ENCODE measurements around the gene ZNF660.
A peak's percentile ranks its signal among the peaks of the same experiment; 100 is the strongest.
"Not testable (repeated sequence)": the region's sequence is repeated elsewhere in the genome, so short reads cannot be mapped to it uniquely, and the experiment has no call there.

Gene ZNF660

DNA sequence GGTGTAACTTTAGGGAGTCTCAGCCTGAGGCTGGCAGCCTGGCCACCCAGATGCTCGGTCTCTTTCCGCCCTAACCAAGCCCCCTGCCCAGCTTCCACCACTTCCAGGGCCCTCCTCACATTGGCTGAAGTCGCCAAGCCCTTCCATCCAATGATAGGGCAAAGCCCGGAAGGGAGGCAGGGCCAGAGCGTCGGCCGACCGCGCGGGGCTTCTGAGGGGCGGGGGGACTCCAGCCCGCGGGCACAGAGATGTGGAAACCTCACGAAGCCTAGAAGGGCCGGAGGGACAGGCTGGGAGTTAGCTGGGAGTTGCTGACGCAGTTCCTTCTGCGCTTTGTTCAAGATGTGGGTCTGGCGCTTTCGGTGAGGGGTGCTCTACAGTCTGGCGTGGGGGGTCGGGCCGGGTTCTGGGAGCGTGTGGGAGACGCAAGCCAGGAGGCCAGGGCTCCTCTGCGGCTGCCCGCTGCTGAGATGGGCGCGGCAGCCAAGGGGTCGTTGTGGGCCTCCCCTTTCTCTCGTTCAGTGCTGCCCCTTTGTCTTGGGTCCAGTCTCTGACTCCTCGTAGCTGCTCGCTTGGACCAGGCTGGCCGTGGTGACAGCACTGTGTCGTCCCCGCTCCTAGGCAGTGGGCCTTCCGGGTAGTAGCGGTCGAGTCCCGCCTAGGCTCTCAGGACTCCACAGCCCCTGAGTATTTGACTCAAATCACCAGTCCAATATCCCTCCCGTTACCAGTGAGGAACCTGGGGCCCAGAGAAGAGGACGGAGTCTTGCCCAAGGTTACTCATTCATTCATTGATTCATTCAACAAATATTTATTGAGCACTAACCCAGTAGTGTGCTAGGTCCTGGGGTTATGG, at the start of gene ZNF660:
ZNF660 (plus strand) TSS at position 319 of the 856 bp plus-strand sequence. CDS start 9,230 bp downstream, outside the sequence.
- DNase-seq: peak; percentile 84

DNA sequence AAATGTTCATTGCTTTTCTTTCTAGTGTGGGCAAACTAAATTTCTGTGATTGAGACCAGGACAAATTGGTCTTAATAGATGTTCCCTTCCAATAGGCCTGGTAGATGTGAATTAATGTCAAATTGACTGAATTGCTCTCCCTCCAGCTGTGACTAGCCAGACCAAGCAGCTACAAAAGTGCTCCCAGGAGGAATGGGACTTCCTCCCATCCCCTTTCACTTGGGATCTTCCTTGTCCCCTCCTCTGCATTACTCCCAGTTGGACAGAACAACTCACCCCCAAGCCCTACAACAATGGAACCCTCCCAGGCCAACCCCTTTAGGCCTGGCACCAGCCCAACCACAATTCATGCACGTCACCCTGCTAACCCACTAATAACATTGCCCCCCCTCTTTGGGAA, 49.4 kb upstream of the ZNF660 start:
- no peak for DNase-seq

DNA sequence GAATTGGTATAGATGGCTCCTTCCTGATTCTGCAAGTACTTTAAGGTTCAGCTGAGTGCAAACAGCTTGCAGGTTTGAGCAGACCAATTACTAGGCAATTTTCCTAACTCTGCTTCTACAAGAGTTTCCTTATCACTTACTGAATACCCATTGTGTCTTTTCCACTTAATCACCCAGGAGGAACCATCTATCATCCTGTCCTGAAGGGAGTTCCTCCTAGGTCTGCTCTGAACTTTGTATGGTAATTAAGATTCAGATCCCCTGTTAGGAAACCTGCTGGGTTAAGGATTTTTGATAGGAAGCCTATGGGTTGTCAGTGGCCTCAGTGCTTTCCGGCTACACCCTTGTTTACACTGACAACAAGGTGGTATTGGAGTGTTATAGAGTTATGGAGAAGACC, 40.0 kb upstream of the ZNF660 start:
- not testable (repeated sequence) for DNase-seq

DNA sequence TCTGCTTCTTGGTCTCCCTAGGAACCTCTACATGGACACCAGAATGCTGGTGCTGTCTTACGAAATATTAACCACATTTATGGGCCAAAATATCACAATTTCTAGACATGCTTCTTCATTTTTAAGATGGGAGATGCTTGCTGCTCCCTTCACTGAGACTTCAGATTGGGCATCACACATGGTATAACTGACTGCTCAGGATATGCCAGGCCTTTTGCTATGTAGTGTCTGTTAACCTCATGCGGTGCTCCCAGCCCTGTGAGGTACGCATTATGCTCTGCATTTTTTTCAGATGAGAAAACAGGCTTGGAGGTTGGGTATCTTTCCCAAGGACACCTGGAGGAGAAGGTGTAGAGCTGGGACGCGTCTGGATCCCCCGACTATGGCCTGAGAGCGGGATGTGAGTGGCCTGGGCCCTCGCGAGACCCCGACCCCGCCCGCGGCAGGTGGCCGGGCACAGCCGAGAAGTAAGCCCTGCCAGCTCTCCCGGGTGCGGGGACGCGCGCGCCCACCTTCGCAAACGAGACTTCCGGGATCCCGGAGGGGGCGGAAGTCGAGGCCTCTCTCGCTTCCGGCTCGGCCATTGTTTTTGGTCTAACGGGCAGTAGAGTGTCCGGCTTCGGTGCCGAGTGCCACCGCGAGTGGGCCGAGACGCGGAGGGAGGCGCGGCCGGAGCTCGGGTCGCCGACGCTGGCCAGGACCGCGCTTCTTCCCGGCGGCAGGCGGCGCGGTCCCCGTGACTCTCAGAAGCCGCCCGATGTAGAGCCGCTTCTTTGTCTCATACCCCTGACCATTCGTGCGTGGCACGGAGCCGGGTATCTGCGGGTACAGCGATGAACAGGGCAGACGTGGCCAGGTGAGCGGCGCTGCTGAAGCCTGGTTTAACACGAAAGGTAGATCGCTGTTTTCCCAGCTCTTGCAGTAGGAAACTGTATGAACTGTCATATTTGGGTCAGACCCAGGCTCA, 29.9 kb upstream of the ZNF660 start, which contains the start of gene ZKSCAN7:
ZKSCAN7 (plus strand) TSS at position 568 of the 967 bp plus-strand sequence. CDS start 1,855 bp downstream, outside the sequence.
- DNase-seq: peak; percentile 63

DNA sequence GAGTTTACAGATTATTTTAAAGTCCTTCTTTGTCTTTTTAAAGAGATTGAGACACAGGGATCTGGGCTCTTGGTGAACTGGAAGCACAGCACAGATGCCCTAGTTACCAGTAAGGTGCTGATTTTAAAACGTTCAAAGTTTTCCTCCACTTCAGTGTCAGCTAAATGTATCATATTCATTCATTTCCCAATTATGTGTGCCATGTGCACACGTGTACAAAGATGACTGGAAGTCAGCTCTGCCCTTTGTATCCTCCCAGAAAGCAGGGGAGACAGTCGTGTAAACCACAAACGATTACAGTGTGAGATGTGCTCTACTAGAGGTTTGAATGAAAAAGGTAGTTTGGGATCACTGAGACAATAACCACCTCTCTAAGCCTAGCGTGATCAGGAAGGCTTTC, 29.0 kb upstream of the ZNF660 start:
- no peak for DNase-seq

DNA sequence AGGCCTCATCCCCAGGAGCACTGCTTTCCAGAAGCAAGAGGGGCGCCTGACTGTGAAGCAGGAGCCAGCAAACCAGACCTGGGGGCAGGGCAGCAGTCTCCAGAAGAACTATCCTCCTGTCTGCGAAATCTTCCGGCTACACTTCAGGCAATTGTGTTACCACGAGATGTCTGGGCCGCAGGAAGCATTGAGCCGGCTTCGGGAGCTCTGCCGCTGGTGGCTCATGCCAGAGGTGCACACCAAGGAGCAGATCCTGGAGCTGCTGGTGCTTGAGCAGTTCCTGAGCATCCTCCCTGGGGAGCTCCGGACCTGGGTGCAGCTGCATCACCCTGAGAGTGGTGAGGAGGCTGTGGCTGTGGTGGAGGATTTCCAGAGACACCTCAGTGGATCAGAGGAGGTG, 27.7 kb upstream of the ZNF660 start:
- DNase-seq: no peak

DNA sequence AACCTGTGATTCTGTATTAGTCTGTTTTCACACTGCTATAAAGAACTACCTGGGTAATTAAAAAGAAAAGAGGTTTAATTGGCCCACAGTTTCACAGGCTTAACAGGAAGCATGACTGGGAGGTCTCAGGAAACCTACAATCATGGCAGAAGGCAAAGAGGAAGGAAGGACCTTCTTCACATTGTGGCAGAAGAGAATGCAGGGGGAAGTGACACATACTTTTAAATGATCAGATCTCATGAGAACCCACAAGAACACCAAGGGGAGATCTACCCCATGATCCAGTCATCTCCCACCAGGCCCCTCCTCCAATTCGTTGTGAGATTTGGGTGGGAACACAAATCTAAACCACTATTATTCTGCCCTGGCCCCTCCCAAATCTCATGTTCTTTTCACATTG, 23.7 kb upstream of the ZNF660 start:
- no peak for DNase-seq

DNA sequence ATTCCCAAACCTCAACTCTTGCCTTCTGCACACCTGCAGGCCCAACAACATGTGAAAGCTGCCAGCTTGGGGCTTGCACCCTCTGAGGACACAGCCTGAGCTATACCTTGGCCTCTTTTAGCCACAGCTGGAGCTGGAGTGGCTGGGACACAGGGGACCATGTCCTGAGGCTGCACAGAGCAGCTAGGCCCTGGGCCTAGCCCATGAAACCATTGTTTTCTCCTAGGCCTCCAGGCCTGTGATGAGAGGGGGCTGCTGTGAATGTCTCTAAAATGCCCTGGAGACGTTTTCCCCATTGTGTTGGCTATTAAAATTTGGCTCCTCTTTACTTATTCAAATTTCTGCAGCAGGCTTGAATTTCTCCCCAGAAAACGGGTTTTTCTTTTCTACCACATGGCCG, 22.6 kb upstream of the ZNF660 start:
- no peak for DNase-seq

DNA sequence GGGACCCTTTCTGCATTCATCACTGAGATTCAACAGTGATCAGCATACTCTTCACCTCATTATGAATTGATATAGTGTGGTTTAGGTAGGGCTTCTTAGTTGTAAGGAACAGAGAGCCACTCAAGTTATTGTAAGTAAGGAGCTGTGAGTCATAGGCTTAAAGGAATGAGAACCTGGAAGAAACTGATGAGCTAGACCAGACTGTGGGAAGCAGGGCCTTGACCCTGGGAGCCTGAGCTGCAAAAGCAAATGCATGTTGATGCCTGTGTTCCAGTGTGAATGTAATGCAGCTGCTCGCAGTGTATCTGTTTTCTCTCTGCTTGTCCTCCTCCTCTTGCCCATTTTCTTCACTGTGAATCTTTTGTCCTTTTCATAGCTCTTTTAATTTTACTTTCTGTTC, 16.2 kb upstream of the ZNF660 start:
- no peak for DNase-seq

DNA sequence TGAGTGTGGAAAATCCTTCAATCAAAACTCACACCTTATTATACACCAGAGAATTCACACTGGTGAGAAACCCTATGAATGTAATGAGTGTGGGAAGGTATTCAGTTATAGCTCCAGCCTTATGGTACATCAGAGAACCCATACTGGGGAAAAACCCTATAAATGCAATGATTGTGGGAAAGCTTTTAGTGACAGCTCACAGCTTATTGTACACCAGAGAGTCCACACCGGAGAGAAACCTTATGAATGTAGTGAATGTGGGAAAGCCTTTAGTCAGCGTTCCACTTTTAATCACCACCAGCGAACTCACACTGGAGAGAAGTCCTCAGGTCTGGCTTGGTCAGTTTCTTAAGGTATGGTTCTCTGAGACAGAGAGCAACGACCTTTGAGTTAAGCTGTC, 13.7 kb upstream of the ZNF660 start:
- DNase-seq: no peak

DNA sequence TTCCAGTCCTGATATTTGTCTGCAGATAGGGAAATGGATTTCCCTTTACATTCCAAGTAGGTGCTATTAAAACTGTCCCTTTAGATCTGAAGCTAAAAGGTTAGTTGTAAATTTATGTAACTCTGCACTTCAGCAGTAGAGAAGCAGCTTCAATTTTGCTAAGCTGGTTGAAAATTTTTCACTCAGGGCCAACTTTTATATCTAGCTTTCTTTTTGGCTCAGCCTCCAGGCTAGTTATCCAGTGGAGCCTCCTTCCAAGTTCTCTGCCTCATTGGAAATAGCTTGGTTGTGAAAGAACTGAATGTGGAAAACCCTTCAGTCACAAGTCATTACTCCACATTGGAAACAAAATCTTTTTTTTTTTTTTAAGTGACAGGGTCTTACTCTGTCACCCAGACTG, 8.2 kb upstream of the ZNF660 start:
- no peak for DNase-seq

DNA sequence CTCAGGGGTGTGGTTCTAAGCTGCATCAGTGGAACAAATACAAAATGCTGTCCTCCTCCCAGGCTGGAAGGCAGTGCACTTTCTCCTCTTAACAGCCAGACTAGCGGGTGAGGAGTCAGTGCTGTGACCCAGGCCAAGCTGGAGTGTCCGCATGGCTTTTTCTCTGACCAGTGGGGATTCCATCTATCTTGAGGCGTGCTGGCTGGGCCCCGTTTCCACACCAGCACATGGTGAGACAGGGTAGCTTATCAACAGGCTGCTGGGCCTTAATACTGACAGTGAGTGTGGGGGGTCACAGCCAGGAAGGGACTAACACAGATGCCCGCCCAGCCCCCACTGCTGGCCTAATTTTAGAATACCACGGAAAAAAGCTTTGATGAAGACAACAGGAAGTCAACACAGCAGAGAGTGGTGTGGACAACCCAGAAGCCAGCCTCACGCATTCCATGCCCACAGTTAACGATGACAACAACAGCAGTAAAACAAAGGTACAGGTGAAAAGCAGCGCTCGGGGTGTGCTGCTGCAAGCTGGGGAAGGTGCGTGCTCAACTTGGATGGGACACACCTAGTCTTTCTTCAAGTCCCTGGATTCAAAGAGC, 7.3 kb upstream of the ZNF660 start:
- DNase-seq: not testable (repeated sequence)

DNA sequence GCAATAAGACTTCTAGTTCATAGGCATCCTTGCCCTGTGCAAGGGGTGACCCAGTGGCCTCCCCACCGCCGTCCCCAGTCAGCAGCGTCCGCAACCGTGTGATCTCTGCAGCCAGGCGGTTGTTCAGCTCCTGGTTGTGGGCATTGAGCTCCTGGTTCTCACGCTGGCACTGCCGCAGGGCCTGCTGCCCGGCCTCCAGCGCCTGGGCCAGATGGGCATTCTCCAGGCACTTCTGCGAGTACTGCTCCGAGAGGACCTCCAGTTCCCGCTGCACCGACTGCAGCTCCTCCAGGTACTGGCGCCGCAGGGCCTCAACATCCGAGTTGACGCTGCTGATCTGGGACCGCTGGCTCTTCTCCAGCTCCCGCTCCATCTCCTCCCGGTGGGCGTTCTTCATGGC, 6.4 kb upstream of the ZNF660 start:
- DNase-seq: not testable (repeated sequence)

DNA sequence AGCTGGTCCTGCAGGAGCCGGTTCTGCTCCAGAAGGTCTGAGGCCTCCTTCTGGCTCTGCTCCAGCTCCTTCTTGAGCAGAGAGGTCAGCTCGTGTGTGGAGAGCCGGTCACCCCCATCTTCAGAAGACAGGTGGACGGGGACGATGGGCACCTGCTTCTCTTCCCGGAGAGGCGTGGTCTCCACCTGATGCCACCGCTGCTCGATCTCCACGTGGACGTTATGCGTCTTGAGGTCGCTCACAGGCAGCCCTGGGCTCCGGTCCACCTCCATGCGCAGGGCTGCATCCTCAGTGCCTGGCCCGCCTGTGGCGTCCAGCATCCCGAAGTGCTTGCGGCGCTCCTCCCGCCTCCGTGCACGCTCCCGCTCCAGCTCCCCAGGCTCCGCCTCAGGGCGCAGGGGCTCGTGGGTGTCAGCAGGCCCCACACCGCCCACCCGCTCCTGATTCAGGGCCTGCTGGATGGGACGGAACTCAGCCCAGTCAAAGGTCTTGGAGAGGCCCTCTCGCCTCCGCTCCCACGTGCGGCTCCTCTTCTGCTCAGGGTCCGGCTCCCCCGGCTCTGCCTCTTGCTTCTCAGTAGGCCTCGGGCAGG, 5.7 kb upstream of the ZNF660 start:
- not testable (repeated sequence) for DNase-seq

DNA sequence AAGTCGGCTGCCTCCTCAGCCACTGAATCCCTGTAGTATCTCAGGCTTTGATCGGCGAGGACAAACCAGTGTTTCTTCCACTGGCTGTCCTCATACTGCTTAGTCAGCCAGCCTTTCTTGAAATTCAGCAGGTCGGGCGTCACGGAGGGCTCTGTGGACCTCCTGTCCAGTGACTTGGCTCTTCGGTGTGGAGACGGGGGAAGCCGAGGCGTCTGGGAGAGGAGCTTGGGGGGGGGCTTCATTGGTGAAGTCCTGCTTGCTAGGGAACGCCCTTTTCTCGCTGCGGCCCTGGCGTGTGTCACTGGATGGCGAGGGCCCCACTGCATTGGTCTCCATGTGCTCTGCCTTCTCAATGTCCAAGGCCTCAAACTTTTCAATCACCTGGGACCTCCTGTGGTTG, 5.0 kb upstream of the ZNF660 start:
- DNase-seq: not testable (repeated sequence)

DNA sequence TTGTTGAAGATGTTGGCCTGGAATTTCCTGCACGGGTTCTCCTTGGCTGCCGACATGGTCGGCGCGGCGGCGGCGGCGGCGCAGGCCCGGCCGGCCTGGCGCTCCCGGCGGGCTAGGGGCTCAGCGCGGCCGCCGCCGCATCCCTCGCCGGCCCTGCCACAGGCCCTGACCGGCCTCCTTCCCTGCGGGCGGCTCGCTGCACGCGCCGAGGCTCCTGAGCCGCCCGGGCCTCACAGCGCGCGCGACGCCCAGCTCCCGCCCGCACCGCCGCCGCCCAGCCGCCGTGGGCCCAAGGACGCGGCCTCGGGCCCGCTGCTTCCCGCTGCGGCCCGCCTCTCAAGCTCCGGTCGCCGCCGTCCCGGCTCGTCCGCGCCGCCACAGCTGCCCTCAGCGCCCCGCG, 3.8 kb upstream of the ZNF660 start:
- not testable (repeated sequence) for DNase-seq

DNA sequence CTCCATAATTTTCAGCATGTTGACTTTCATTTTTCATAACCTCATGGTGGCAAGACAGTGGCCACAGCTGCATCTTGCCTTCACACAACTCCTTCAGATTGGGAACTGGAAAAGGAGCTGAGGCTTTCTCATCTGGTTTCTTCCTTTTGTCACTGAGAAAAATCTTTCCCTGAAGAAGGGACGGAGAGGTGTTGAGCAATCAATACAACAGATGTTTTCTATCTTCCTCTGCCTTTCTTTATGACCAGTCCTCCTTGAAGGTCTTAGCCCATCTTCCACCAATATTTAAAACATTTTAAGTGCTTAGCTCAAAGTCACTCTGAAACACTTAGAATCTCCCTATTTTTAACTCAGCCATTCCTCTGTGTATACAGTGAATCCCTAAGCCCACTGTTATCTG, 11.9 kb downstream of the ZNF660 start:
- DNase-seq: no peak

DNA sequence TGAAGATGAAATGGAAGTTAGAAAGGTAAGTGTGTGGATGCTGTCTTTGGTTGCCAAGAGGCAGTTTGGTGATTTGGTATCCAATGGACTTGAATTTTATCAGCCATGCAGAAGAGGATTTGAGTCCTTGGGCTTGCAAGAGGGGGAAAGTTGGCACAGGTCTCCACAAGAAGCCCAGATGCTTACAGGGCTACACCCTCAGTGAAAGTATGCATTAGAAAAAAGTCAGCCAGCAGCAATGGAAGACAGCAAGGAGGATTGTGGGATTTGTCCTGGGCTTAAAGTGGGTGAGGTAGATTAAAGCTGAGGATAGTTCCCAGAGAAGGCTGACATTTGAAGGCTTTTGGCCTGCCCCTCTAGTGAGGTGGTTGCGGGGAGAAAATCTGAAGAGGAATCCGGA, 17.0 kb downstream of the ZNF660 start:
- DNase-seq: no peak

DNA sequence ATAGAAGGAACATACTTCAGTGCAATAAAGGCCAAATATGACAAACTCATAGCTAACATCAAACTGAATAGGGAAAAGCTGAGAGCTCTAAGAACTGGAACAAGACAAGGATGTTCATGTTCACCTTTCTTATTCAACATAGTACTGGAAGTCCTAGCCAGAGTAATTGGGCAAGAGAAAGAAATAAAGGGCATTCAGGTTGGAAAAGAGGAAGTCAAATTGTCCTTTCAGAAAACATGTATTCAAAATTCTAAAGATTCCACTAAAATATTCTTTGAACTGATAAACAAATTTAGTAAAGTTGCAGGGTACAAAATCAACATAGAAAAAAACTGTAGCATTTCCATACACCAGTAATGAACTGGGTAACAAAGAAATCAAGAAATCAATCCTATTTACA, 27.9 kb downstream of the ZNF660 start:
- no peak for DNase-seq

DNA sequence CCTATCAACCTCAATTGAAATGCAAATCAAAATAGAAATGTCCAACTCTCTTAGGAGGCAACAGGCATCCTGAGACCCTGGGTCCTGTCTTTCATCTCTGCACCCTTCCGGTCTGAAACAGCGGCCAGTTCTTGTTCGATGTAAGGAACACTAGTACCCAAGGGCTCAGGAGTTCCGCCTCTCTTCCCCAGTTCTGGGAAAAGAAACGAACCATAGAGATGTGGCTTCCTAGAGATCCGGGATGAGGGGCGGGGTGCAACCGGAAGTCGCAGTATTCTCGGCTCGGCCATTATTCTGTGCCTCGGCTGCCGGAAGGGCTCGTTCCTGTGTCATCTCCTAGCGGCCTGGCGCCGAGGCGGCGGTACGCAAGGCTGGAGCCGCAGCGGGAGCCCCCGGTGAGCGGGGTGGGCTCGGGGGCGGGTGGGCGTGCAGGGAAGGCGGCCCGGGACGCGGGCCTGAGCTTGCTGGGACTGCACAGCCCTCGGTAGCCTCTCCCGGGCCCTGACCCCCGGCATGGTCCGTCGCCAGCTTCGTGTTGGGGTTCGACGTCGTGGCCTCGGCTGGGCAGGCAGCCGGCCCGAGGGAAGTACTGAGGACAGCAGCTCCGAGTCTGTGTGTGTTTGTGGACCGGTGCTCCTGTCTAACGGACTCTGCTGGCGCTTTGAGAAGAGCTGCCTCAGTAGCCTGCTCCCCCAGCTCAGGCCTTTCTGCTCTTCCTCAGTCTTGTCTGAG, 40.2 kb downstream of the ZNF660 start, which contains the start of gene ZNF197:
ZNF197 (plus strand) TSS at position 288 of the 732 bp plus-strand sequence. CDS start 4,119 bp downstream, outside the sequence.
- DNase-seq: peak; percentile 92

DNA sequence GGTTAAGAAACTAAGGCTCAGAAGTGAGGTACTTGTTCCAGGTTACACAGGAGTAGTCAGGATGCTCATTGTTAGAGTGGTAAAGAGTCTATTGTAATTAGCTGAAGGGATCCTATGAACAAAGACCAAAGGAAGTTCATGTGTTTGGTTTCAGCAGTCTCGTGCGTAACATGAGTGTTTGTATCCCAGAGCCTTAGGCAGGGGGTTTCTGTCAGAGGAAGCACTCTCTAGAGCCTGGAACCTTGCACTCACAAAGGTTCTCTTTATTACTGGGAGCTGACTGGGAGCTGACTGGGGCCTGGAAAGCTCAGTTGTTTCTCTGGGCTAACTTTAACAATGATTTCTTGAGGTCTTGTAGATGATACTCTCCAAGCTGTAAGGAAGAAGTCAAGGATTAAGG, 44.0 kb downstream of the ZNF660 start:
- no peak for DNase-seq

DNA sequence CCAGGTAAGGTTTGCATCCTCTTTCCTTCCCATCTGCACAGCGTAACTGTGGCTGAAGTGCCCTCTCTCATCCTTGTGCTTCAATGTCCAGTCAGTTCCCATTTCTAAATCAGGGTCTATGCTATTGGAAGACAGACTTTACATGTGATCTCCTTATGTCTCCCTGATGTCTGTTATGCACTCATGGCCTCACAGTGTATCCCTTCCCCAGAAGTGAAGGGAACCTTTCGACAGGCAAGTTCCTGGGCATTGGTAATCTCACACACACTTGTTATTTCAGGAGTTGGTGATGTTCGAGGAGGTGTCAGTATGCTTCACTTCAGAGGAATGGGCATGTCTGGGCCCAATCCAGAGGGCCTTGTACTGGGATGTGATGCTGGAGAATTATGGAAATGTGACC, 47.4 kb downstream of the ZNF660 start:
- DNase-seq: no peak

All from midbrain (tissue), 1 donor.